ENCODE data around the gene ARSI.
A peak's percentile ranks its signal among the peaks of the same experiment; 100 is the strongest.

Gene ARSI

DNA sequence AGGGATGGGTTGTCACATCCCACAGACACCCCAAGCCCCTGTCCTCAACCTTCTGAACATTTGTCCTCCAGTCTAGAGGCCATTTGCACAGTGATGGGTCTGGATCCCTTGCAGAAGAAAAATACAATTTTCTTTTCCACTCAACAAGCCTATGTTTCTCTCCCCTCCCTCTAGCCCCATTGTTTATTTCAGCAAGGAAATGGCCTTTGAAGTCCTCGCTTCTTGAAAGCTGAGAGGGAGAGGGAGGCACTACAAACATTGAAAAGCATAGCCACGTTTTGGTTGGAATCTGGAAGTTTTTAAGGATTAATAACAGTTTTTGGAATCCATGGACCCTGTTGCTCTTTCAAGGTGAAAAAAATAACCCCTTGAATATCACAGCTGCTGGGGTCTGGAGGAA is 24.0 kb upstream of the ARSI start:
- no peak for DNase-seq (ENCODE audit: low read depth)

DNA sequence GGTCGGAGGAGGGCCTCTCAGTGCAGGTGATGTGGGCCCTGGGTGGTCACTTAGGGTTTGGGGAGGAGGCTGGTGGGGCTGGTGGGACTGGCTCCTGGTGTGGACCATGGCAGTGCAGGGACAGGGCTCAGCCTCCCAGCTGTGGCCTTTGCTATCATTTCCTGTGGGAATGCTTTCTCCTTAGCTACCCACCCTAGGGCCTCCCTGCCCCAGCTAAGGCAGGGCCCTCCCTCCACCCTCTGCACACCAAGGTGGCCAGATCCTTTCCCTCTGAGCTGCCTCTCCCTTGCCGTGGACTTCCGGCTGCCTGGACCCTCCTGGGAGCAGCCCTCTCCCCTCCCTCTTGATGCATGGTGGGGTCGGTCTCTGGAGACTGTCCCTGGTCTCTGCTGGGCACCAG is 22.7 kb upstream of the ARSI start:
- no peak for DNase-seq (ENCODE audit: low read depth)

DNA sequence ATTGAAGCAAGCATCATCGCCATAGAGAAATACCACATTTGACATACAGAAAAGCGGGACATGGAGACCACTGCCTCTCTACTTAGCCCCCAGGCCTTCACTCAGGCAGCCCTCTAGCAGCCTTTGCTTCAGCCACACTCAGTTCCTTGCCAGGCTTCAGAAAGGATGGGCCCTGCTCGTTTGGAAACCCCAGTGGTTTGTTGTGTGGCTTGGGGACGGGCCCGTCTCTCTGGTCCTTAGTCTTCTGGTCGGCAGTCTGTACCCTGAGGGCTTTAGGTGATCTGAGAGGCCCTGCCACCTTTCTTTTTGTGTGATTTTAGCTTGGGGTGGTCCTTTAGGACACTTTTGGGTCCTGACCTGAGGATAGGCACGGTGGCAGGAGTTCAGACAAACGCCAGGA is 21.1 kb upstream of the ARSI start:
- DNase-seq (ENCODE audit: low read depth): no peak

DNA sequence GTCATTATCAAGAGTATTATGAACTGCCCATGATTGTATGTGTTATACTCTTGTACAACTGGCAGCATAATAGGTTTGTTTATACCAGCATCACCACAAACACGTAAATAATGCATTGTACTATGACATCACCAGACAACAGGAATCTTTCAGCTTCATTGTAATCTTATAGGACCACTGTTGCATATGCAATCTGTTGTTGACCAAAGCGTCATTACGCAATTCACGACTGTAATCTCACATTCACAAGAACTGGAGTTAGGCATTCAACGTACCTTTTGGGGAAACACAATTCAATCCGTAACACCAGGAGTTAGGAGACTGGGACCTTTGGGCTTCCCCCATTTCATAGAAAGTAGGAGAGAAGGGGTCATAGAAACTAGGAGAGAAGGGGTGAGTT is 20.4 kb upstream of the ARSI start:
- DNase-seq (ENCODE audit: low read depth): peak; percentile 73

DNA sequence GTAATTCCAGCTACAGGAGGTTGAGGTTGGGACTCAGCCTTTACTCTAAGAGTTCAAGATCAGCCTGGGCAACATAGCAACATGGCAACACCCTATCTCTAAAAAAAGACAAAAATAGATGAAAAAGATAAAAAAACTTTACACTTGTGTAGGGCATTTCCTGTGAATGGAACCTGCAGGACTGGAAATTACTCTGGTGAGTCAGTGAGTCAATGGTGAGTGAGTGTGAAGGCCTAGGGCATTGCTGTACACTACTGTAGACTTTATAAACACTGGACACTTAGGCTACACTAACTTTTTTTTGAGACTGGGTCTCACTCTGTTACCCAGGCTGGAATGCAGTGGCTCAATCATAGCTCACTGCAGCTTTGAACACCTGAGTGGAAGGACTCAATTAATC is 19.5 kb upstream of the ARSI start:
- peak; percentile 94 for DNase-seq (ENCODE audit: low read depth)

DNA sequence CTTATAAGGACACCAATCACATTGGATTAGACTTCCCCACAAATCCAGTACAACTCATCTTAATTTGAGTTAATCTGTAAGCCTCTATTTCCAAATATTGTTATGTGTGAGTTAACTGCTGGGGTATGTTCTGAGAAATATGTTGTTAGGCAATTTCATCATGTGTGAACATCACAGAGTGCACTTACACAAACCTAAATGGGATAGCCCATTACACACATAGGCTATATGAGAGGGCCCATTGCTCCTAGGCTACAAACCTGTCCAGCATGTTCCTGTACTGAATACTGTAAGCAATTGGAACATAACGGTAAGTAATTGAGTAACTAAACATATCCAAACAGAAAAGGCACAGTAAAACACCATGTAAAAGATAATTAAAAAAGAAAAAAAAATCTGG is 19.1 kb upstream of the ARSI start:
- DNase-seq (ENCODE audit: low read depth): no peak

DNA sequence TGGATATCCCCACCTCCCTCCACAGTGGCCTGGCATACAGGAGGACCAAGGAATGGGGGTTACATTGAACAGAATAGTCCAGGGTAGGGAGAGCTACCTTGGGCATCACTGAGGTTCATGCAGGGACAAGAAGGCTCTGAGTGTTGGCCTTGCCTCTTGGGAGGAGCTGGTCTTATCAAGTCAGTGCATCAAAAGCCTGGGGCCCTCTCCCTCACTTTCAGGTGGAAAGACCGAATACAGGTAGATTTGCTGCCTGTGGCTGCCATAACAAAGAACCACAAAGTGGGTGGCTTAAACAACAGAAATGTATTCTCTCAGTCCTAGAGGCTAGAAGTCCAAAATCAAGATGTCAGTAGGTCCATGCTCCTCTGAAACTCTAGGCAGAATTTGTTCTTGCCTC is 18.5 kb upstream of the ARSI start:
- DNase-seq (ENCODE audit: low read depth): no peak

DNA sequence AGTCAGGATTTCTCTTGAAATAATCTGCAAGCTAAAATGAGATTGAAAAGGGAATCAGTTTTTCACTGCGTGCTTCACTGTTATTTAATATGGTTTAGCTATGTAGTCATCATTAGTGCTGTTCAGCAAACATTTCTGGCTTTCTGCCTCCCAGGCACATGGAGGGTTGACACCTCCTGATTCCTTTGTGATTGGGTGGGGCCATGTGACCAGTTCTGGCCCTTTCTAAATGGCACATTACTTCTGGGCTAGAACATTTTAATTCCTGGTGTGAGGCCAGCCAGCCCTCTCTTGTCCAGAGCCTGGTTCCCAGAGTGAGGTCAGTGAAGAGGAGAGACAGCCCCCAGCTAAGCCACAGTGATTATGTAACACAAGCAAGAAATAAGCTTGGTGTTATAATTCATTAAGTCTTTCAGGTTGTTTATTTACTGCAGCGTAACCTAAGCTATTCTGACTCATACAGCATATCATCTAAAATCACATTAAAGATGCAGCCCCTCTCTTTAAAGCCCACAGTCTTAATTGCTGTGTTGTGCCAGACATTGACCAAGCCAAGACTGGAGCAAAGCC is 17.4 kb upstream of the ARSI start:
- peak; percentile 85 for DNase-seq (ENCODE audit: low read depth)

DNA sequence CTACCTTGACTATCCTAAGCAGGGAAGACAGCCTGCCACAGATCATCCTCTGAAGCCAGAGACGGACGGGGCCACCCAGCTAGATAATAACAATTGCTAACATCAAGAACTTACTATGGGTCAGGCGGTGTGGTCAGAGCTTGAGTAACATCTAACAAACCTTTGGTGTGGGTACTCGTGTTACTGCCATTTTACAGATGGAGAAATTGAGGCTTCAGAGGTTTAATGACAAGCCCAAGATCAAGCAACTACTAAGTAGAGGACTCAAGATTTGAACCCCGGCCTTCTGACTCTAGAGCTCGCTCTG is 16.7 kb upstream of the ARSI start:
- DNase-seq (ENCODE audit: low read depth): no peak

DNA sequence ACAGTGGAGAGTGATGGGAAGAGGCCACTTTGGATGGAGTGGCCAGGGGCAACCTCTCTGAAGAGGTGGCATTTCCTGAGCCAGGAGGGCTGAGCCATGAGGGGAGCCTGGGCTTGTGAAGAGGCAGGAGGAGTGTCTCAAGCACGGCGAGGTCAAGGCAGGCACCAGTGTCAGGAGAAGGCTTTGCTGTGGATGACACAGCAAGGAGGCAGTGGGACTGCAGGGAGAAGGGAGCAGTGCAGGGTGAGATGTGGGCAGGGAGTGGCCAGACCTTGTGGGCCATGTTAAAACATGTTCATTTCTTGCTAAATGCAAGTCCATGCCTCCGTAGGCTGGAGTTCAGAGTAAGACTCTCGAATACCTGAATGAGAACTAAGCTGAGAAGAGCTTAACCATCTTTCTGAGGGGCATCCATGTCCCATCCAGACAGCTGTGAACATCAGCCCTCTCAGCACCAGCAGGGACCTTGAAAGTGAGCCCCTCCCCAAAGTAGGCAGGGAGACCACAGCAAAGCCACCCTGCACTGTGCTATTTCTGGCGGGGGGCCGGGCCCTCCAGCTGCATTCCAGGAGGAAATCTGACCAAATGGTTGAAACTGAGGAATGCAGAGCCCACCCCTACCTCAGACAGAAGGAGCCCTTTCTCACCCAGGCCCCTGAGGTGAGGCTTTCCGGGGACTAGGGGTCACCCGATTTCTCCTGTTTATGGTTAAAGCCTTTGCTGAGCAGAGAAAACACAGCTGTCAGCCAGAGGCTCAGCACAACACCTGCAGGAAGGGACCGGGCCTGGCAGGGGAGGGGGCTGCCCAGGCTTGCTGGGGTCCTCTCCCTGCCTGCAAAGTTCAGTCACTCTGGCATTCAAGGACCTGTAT is 16.1 kb upstream of the ARSI start:
- peak; percentile 39 for DNase-seq (ENCODE audit: low read depth)

DNA sequence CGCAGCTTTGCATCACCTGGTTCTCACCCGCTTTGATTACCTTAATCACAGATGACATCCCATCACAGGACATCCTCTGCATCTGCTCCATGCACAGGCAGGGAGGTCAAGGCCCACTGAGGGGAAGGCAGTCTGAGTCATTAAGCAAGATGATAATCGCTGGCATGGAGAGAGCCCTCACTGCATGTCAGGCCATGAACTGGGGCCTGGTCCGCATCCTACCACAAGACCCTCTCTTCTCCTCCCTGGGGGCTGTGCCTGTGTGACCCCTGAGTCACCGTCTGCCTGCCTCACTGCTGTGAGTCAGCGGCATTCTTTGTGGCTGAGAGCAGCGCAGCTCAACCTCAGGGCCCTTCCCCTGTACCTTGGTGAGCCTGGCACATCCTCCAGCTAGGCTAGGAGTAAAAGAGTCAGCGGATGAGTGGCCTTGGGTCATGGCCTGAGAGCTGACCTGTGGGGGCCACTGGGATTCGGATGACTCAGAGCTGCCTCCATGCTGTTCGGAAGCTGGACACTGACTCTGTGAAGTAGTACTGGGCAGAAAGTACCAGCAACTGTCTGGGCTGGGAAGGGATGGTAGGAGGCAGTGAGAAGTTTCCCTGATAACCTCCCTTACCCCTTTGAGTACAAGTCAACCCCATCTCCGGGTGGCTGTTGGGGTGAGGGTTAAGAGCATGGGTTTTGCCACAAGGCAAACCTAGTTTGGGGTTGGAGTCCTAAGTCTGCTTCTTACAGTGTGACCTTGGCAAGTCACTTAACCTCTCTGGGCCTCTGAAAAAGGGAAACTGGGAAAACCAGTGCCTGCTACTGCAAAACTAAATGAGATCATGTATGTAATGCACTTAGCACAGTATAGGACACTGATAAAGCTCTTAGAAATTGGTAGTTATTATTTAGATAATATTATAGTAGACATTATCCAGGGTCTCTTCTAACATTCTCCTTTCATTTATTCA is 14.6 kb upstream of the ARSI start:
- DNase-seq (ENCODE audit: low read depth): peak; percentile 100

DNA sequence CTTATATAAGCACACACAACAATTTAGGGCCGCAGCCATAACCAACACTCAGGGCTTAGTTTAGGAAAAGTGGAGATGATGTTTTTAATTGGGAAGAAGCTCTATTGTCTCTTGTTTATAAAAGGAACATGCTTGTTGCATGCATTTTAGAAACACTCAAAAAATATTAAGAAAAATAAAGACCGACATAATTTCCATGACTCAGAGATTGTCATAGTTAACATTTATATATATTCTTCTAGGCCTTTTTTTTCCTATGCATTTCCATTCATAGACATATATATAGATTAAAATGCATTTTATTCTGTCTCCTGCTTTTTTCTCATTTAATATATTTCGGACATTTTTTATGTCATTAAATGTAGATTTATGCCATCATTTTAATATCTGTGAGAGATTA is 13.6 kb upstream of the ARSI start:
- DNase-seq (ENCODE audit: low read depth): peak; percentile 55

DNA sequence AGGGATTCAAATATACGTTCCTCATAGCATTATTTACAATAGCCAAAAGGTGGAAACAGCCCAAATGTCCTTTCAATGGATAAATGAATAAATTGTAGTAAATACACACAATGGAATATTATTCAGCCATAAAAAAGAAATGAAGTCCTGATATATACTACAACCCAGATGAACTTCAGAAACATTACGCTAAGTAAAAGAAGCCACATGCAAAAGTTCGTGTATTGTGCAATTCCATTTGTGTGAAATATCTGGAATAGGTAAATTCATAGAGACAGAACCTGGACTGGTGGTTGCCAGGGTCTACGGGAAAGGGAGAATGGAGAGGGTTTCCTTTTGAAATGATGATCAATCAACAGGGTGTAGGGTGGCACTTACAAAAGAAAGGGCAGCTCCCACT is 12.5 kb upstream of the ARSI start:
- DNase-seq (ENCODE audit: low read depth): no peak

DNA sequence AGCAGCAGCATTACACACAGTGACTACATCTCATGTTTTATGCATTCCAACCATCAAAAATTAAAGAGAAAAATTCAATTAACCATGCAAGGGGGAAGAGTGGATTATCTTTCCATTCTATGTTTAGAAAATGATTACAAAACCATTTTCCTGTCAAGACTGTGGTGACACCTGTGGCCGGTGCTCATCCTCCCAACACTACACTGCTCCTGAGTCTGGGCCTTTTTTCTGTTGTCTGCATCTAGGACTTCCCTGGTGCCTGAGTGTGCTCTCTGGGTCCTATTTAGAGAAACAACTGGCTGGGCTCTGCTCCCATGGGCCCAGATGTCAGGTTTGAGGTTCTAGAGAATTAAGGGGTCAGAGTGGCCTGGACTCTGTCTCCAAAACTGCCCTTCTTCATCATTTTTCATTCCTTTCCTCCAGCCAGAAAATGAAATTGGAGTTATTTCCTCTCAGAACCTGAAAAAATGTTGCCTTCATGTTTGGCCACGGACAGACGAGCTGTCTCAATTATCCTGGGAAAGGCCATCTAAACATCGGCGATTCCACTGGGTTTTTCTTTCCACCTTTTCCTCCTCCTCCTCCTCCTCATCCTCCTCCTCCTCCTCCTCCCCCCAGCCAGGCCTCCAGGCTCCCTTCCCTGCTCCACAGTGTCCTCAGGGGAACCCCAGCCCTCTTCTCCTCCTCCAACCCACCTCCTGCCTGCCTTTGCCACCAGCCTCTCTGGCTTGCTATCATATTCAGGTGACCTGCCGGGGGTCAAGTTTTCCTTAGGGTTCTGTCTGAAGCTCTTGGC is 11.4 kb upstream of the ARSI start:
- DNase-seq (ENCODE audit: low read depth): no peak

DNA sequence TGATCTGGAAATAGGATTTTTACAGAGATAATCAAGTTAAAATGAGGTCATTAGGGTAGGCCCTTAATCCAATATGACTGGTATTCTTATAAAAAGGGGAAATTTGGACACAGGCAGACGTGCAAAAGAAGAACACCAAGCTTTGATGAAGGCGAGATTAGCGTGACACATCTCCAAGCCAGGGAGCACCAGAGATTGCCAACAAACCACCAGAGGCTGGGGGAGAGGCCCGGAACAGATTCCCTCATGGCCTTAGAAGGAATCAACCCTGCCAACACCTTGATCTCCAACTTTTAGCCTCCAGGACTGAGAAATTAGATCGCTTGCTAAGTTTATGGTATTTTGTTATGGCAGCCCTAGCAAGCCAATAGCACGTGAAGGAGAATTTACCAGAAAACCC is 10.8 kb upstream of the ARSI start:
- no peak for DNase-seq (ENCODE audit: low read depth)

DNA sequence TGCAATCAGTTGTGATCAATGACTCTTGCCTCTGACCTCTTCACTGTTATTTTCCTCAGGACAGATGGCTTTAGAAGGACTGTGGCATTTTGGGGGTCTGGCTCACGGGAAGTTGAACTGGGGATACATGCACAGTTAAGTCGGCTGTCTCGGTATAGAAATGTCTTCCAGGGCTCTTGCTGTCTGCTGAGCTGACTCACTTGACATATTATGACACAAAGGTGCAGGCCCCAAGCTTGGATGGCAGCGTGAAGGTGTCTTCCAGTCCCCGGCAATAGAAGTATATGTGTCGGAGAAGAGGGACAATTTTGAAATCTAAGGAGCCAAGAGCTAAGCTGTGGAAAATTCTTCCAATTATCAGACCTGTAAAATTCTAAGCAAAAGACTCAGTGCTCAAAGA is 9.8 kb upstream of the ARSI start:
- DNase-seq (ENCODE audit: low read depth): no peak

DNA sequence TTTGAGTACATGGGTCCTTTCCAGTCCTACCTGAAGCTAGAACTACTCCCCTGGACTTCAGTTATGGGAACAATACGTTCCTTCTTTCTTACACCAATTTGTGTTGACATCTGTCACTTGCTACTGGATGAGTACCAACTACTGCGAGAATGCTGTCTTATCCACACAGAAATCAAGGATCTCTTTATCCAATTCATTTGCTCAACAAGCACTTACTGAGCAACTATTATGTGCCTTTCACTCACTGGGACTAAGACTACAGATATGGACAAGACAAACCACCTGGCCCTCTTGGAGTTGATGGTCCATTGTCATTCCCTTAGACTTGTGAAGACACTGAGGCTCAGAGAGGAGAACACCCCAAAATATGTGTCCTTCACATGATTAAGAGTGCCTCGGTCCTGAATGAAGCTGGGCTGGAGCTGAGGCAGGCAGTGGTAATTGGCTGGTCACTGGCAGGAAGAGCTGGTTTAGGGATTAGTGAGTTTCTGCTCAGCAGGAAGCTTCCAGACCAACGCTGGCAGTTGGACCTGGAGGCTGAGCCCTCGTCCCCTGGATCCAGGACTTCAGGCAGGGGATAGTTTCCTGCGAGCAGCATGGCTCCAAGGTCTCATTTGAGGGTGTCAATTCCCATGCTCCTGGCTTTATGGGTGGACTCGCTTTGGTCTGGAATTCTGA is 8.4 kb upstream of the ARSI start:
- DNase-seq (ENCODE audit: low read depth): no peak

DNA sequence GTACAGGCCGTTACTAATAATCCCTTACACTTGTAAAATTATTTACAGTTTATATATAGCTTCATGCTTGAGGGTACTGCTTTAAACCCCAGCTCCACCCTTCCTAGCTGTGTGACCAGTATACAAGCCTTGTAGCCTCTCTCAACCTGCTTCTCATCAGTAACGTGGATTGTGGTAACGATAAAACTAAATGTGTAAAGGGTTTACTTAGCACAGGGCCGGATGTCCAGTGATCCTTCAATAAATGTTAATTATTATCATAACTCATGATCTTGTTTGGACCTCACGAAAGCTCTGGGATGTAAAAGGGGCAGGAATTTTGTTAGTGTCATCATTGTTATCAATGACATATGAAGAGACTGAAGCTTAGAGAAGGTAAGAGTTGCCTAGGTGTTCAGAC is 7.5 kb upstream of the ARSI start:
- DNase-seq (ENCODE audit: low read depth): no peak

DNA sequence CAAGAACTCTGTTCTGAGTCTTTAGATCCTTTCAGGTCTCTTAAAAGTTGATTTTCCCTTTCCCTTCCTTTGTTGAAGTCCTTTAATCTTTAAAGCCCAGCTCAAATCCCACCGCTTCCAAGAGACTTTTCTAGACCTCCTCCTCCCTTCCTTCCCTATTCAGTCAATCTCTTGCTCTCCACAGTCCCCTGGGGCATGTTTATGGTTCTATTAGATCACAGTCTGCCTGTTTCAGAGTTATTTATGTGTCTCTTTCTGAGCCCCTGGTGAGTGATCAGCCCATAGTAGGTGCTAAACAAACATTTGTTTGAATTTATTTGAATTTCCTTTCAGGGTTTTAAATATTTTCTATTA is 7.2 kb upstream of the ARSI start:
- DNase-seq (ENCODE audit: low read depth): no peak

DNA sequence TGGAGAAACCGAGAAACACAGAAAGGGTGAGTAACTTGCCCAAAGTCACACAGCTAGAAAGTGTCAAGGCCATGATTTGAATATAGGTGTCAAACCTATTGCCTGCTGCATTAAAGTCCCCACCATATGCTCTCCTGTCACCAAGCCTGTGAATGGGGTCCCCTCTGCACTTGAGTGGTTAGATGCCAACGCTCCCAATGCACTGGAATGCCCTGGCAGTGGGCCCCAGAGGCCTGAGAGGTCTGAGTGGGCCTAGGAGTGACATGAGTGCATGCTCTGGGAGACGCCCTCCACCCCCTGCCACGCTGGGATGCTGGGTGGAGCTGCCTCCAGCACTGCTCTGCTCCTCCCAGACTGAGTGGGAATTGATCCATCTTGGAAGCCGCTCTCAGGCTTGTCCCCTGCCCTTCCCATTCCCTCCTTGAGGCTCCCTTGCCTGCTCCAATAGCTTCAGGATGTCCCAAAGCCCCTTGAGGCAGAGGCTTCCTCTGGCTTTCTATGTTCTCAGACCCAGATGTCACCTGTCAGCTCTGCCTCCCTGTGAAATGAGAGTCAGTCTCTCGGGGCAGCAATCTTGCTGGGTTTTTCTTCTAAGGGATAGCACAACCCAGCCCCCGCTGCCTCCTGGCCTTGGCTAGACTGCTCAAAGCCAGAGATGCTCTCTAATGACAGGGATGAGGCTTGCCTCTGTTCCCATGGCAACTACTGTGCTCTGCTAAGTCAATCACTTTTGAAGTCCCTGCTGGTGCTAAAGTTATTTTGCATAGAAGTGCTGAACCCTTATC is 6.6 kb upstream of the ARSI start:
- DNase-seq (ENCODE audit: low read depth): no peak
